Measurements from ENCODE around the gene PRRC2B.
"Not testable (repeated sequence)": the region's sequence is repeated elsewhere in the genome, so short reads cannot be mapped to it uniquely, and the experiment has no call there.

Gene PRRC2B

GRCh38 chr9:131366761-131367401 lies 27.0 kb upstream of the PRRC2B start:
- Histone ChIP-seq H3K27ac (ENCODE audit: low read depth, low read length) (no peak overlapping the region), H3K27me3 (ENCODE audit: control insufficient read depth, insufficient read depth, low read length) (no peaks in the 10 kb centered on the region), H3K4me1 (ENCODE audit: control insufficient read depth, insufficient read depth, low read length) (no peaks in the 10 kb centered on the region), H3K4me3 (ENCODE audit: low read length) (no peak overlapping the region), H3K9ac (ENCODE audit: low read length) (no peak overlapping the region), H3K36me3 (ENCODE audit: control insufficient read depth, insufficient read depth, low read length) (no peaks in the 10 kb centered on the region)

DNA sequence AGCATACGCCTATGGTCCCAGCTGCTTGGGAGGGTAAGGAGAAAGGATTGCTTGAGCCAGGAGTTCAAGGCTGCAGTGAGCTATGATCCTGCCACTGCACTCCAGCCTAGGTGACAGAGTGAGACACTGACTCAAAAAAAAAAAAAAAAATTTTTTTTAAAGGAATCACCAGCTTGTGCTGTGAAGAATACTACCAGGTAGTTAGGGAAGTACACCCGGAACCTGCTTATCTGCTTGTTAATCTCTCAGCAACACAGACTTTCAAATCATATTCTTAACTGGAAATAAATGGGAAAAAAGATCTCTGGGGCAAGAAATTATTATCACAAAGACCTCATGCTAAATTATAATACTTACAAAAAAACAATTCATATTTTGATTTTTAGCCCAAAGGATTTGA lies 26.4 kb upstream of the PRRC2B start:
- H3K27ac ChIP-seq (ENCODE audit: low read depth, low read length) = no peak overlapping the region
- no peak overlapping the region for H3K4me3 ChIP-seq (ENCODE audit: low read length)
- H3K27me3 ChIP-seq (ENCODE audit: control insufficient read depth, insufficient read depth, low read length) = no peaks in the 10 kb centered on the region
- no peak overlapping the region for H3K9ac ChIP-seq (ENCODE audit: low read length)
- no peaks in the 10 kb centered on the region for H3K36me3 ChIP-seq (ENCODE audit: control insufficient read depth, insufficient read depth, low read length)
- H3K4me1 ChIP-seq (ENCODE audit: control insufficient read depth, insufficient read depth, low read length) = no peaks in the 10 kb centered on the region

- H3K4me1 ChIP-seq (ENCODE audit: control insufficient read depth, insufficient read depth, low read length) = no peaks in the 10 kb centered on the region
- no peak overlapping the region for H3K27ac ChIP-seq (ENCODE audit: low read depth, low read length)
- H3K36me3 ChIP-seq (ENCODE audit: control insufficient read depth, insufficient read depth, low read length) = no peaks in the 10 kb centered on the region
Measured at GRCh38 chr9:131370638-131371037, 23.2 kb upstream of the PRRC2B start.

DNA sequence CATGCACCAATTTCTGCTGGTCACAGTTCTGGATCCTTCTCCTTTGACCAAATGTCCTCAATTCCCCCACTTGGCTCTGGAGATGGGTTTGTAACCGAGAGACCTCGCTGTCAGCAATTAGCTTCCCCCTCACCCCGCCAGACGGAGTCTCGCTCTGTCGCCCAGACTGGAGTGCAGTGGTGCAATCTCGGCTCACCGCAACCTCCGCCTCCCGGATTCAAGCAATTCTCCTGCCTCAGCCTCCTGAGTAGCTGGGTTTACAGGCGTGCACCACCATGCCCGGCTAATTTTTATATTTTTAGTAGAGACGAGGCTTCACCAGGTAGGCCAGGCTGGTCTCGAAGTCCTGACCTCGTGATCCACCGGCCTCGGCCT lies 21.3 kb upstream of the PRRC2B start:
- not testable (repeated sequence) for H3K27me3 ChIP-seq (ENCODE audit: control insufficient read depth, insufficient read depth, low read length); H3K4me1 ChIP-seq (ENCODE audit: control insufficient read depth, insufficient read depth, low read length)

More at GRCh38 chr9:131370638-131371037, 23.2 kb upstream of the PRRC2B start:
- H3K27me3 ChIP-seq (ENCODE audit: control insufficient read depth, insufficient read depth, low read length) = no peaks in the 10 kb centered on the region
- H3K4me3 ChIP-seq (ENCODE audit: low read length) = no peak overlapping the region
- H3K9ac ChIP-seq (ENCODE audit: low read length) = no peak overlapping the region

GRCh38 chr9:131374638-131375037 lies 19.2 kb upstream of the PRRC2B start:
- H3K4me1 ChIP-seq (ENCODE audit: control insufficient read depth, insufficient read depth, low read length); H3K36me3 ChIP-seq (ENCODE audit: control insufficient read depth, insufficient read depth, low read length); H3K27ac ChIP-seq (ENCODE audit: low read depth, low read length); H3K27me3 ChIP-seq (ENCODE audit: control insufficient read depth, insufficient read depth, low read length); H3K4me3 ChIP-seq (ENCODE audit: low read length); H3K9ac ChIP-seq (ENCODE audit: low read length): not testable (repeated sequence)

More for the DNA sequence above, 21.3 kb upstream of the PRRC2B start:
- not testable (repeated sequence) for H3K9ac ChIP-seq (ENCODE audit: low read length); H3K36me3 ChIP-seq (ENCODE audit: control insufficient read depth, insufficient read depth, low read length)
- Histone ChIP-seq H3K4me3 (ENCODE audit: low read length) (peak overlapping the region; percentile 98), H3K27ac (ENCODE audit: low read depth, low read length) (peak overlapping the region; percentile 92)

GRCh38 chr9:131379056-131379455 lies 14.8 kb upstream of the PRRC2B start:
- Histone ChIP-seq H3K9ac (ENCODE audit: low read length) (no peak overlapping the region), H3K4me3 (ENCODE audit: low read length) (no peak overlapping the region), H3K36me3 (ENCODE audit: control insufficient read depth, insufficient read depth, low read length) (no peaks in the 10 kb centered on the region), H3K27ac (ENCODE audit: low read depth, low read length) (no peak overlapping the region), H3K27me3 (ENCODE audit: control insufficient read depth, insufficient read depth, low read length) (no peaks in the 10 kb centered on the region), H3K4me1 (ENCODE audit: control insufficient read depth, insufficient read depth, low read length) (peaks cover 10% of the 10 kb centered on the region)

- peaks cover 10% of the 10 kb centered on the region for H3K4me1 ChIP-seq (ENCODE audit: control insufficient read depth, insufficient read depth, low read length)
- no peaks in the 10 kb centered on the region for H3K27me3 ChIP-seq (ENCODE audit: control insufficient read depth, insufficient read depth, low read length)
- H3K9ac ChIP-seq (ENCODE audit: low read length) = no peak overlapping the region
- no peaks in the 10 kb centered on the region for H3K36me3 ChIP-seq (ENCODE audit: control insufficient read depth, insufficient read depth, low read length)
- peak overlapping the region; percentile 46 for H3K27ac ChIP-seq (ENCODE audit: low read depth, low read length)
- H3K4me3 ChIP-seq (ENCODE audit: low read length) = no peak overlapping the region
Measured at GRCh38 chr9:131382850-131383729, 10.8 kb upstream of the PRRC2B start.

DNA sequence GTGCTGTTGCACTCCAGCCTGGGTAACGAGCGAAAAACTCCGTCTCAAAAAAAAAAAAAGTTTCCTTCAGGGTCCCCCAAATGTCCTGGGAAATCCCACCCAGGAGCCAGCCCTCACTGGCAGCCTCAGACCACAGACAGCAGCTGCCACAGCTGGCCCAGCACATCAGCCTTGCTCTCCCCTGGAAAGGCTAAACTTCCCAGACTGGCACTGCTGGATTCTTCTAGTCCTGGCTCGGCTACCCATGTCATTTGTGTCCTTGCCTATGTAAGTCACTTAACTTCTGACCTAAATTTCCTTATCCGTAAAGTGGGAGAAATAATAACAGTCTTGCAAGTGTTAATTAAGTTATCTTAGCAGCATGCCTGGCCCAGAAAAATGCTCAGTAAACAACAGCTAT lies 8.6 kb upstream of the PRRC2B start:
- Histone ChIP-seq H3K27ac (ENCODE audit: low read depth, low read length) (no peak overlapping the region), H3K36me3 (ENCODE audit: control insufficient read depth, insufficient read depth, low read length) (no peaks in the 10 kb centered on the region), H3K4me1 (ENCODE audit: control insufficient read depth, insufficient read depth, low read length) (peaks cover 10% of the 10 kb centered on the region), H3K27me3 (ENCODE audit: control insufficient read depth, insufficient read depth, low read length) (no peaks in the 10 kb centered on the region), H3K9ac (ENCODE audit: low read length) (no peak overlapping the region), H3K4me3 (ENCODE audit: low read length) (no peak overlapping the region)

DNA sequence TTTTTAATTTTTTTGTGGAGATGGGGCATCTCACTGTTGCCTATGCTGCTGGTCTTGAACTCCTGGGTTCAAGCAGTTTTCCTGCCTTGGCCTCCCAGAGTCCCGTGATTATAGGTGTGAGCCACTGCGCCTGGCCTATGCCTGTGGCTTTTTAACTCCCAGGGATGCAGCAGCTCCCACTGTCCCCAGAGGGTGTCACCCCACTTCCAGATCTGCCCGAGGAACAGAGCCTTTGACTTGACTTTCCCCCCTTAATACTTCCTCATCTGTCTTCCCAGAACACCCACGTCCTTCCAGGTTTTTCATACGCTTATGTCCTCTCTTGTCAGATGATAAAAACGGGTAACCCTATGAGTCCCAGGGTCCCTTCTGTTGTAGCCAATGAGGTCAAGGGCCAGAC lies 7.6 kb upstream of the PRRC2B start:
- Histone ChIP-seq H3K36me3 (ENCODE audit: control insufficient read depth, insufficient read depth, low read length) (no peaks in the 10 kb centered on the region), H3K4me1 (ENCODE audit: control insufficient read depth, insufficient read depth, low read length) (peaks cover 10% of the 10 kb centered on the region), H3K27me3 (ENCODE audit: control insufficient read depth, insufficient read depth, low read length) (no peaks in the 10 kb centered on the region), H3K9ac (ENCODE audit: low read length) (no peak overlapping the region), H3K27ac (ENCODE audit: low read depth, low read length) (no peak overlapping the region), H3K4me3 (ENCODE audit: low read length) (no peak overlapping the region)

GRCh38 chr9:131387394-131387793 lies 6.5 kb upstream of the PRRC2B start:
- Histone ChIP-seq H3K4me3 (ENCODE audit: low read length) (no peak overlapping the region), H3K27me3 (ENCODE audit: control insufficient read depth, insufficient read depth, low read length) (no peaks in the 10 kb centered on the region), H3K36me3 (ENCODE audit: control insufficient read depth, insufficient read depth, low read length) (no peaks in the 10 kb centered on the region), H3K27ac (ENCODE audit: low read depth, low read length) (no peak overlapping the region), H3K9ac (ENCODE audit: low read length) (no peak overlapping the region), H3K4me1 (ENCODE audit: control insufficient read depth, insufficient read depth, low read length) (peaks cover 10% of the 10 kb centered on the region)

GRCh38 chr9:131391020-131391419 lies 2.9 kb upstream of the PRRC2B start:
- Histone ChIP-seq H3K36me3 (ENCODE audit: control insufficient read depth, insufficient read depth, low read length) (no peaks in the 10 kb centered on the region), H3K27ac (ENCODE audit: low read depth, low read length) (no peak overlapping the region), H3K27me3 (ENCODE audit: control insufficient read depth, insufficient read depth, low read length) (no peaks in the 10 kb centered on the region), H3K9ac (ENCODE audit: low read length) (no peak overlapping the region), H3K4me3 (ENCODE audit: low read length) (no peak overlapping the region), H3K4me1 (ENCODE audit: control insufficient read depth, insufficient read depth, low read length) (peaks cover 5% of the 10 kb centered on the region)

DNA sequence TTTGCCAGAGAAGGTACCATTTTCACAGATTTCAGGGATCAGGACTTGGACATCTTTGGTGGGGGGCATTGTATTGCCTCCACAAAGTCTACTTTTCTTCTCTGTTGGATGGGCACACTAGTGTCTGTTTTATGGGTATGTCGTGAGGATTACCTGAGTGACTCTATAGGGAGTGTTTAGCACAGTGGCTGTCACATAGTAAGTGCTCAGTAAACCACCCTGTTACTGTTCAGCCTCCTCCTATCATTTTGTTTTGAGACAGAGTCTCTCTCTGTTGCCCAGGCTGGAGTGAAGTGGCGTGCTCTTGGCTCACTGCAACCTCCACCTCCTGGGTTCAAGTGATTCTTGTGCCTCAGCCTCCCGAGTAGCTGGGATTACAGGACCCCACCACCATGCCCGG lies 2.4 kb upstream of the PRRC2B start:
- no peaks in the 10 kb centered on the region for H3K27me3 ChIP-seq (ENCODE audit: control insufficient read depth, insufficient read depth, low read length)
- no peak overlapping the region for H3K27ac ChIP-seq (ENCODE audit: low read depth, low read length)
- H3K36me3 ChIP-seq (ENCODE audit: control insufficient read depth, insufficient read depth, low read length) = no peaks in the 10 kb centered on the region
- H3K9ac ChIP-seq (ENCODE audit: low read length) = no peak overlapping the region
- H3K4me3 ChIP-seq (ENCODE audit: low read length) = no peak overlapping the region
- H3K4me1 ChIP-seq (ENCODE audit: control insufficient read depth, insufficient read depth, low read length) = peaks cover 5% of the 10 kb centered on the region

Measured in rectal smooth muscle tissue (tissue), 1 donor.